ENCODE measurements around the gene C1QTNF12. TPM values are rescaled to one million over a fixed set of nuclear protein-coding genes. Genes with fewer than 3 reads are reported as not detected.

The C1QTNF12 gene
- total RNA-seq, 4 donors from 2014 or later: 4.3 to 23.5 (median 7.1) TPM

DNA sequence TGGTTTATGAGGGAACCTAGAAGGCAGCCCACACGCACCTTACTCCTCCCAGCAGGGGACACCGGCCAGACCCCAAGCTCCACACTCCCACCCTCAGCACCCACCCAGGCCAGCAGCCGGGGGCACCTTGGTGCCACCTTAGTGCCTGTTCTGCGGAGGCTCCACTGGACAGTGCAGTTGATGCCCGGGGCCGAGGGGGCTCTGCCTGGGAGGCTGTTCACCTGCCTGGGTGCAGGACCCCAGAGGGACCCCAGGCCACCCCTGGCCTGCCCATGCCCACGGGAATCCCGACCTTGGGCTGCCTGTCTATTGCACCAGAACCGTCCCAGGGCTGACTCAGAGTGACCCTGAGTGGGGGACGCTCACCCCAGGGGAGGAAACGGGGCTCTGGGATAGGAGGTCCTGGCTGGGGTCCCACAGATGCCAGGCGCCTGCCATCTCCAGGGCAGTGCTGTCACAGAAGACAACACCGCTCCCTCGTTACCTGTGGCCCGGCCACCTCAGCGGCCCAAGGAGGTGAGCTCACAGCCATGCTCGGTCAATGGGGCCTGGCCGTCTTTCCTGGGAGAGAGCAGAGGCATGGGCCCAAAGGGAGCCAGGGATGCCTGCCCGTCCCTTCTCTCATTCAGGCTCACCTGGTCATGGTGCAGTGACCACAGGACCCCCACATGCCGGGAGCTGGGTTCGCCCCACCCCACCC is 34.4 kb upstream of the C1QTNF12 start:
- Histone ChIP-seq H3K36me3 (no peaks in the 10 kb centered on the region), H3K27ac (no peak overlapping the region), H3K4me3 (no peak overlapping the region), H3K27me3 (peaks cover 15% of the 10 kb centered on the region), H3K9me3 (no peaks in the 10 kb centered on the region), H3K4me1 (peaks cover 12% of the 10 kb centered on the region)
- TF ChIP-seq EP300 (IDR thresholded peaks at IDR 0.05): no peak
- no peak for TF ChIP-seq POLR2AphosphoS5 (IDR thresholded peaks at IDR 0.05)
- TF ChIP-seq, protein P1, sequence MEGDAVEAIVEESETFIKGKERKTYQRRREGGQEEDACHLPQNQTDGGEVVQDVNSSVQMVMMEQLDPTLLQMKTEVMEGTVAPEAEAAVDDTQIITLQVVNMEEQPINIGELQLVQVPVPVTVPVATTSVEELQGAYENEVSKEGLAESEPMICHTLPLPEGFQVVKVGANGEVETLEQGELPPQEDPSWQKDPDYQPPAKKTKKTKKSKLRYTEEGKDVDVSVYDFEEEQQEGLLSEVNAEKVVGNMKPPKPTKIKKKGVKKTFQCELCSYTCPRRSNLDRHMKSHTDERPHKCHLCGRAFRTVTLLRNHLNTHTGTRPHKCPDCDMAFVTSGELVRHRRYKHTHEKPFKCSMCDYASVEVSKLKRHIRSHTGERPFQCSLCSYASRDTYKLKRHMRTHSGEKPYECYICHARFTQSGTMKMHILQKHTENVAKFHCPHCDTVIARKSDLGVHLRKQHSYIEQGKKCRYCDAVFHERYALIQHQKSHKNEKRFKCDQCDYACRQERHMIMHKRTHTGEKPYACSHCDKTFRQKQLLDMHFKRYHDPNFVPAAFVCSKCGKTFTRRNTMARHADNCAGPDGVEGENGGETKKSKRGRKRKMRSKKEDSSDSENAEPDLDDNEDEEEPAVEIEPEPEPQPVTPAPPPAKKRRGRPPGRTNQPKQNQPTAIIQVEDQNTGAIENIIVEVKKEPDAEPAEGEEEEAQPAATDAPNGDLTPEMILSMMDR (IDR thresholded peaks at IDR 0.05): no peak
- TF ChIP-seq POLR2A (IDR thresholded peaks at IDR 0.05): no peak
- 87% methylated on average over 15 of the region's 21 CpGs for WGBS
- no peak for DNase-seq (ENCODE audit: low spot score in 2 of 2)

DNA sequence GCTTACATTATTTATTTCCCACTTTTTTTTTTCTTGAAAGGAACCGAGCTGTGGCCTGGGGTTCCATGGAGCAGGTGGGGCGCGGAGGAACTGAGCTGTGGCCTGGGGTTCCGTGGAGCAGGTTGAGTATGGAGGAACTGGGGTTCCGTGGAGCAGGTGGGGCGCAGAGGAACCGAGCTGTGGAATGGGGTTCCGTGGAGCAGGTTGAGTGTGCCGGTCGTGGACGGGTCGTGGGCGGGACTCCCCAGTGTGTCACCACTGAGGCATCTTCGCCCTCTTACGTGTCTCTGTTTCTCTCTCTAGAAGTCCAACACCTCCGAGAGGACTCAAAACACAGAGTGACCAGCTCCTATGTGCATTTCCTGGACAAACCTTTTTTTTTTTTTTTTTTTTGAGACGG is 32.5 kb upstream of the C1QTNF12 start:
- no peak overlapping the region for H3K4me3 ChIP-seq
- TF ChIP-seq, protein P1 (IDR thresholded peaks at IDR 0.05): no peak
- no peak for TF ChIP-seq POLR2A (IDR thresholded peaks at IDR 0.05)
- TF ChIP-seq EP300 (IDR thresholded peaks at IDR 0.05): no peak
- no peak for TF ChIP-seq POLR2AphosphoS5 (IDR thresholded peaks at IDR 0.05)
- no peaks in the 10 kb centered on the region for H3K9me3 ChIP-seq
- WGBS: 91% methylated on average over 17 of the region's 17 CpGs
- no peaks in the 10 kb centered on the region for H3K27me3 ChIP-seq
- no peak overlapping the region for H3K27ac ChIP-seq
- DNase-seq (ENCODE audit: low spot score in 2 of 2): no peak
- no peaks in the 10 kb centered on the region for H3K36me3 ChIP-seq
- H3K4me1 ChIP-seq: peaks cover 22% of the 10 kb centered on the region

DNA sequence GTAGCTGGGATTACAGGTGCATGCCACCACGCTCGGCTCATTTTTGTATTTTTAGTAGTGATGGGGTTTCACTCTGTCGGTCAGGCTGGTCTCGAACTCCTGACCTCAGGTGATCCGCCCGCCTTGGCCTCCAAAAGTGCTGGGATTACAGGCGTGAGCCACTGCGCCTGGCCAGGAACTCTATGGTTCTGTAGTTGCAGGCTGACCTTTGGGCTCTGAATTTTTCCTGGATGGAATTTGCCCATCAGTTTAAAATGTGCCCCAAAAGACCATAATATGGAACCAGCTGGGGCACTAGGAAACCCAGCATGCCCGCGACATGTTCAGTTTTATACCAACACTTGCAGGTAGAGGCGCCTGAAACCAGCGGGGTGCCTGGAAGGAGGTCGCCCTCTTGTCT is 32.1 kb upstream of the C1QTNF12 start:
- no peak for TF ChIP-seq EP300 (IDR thresholded peaks at IDR 0.05)
- TF ChIP-seq, protein P1 (IDR thresholded peaks at IDR 0.05): no peak
- no peak for TF ChIP-seq POLR2A (IDR thresholded peaks at IDR 0.05)
- no peak for TF ChIP-seq POLR2AphosphoS5 (IDR thresholded peaks at IDR 0.05)

DNA sequence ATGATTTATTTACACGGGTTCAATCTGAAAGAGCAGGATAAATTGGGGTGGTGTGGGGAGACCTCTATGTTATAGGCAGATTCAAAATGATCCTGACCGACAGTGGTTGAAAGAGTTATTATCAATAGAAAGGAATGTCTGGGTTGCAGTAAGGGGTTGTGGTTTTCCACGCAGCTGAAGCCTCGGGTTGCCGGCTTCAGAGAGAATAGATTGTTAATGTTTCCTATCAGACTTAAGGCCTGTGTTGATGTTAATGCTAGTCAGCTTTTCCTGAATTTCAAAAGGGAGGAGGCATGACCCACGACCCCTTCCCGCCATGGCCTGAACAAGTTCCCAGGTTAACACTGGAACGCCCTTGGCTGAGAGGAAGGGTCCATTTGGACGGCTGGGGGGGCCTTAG is 29.3 kb upstream of the C1QTNF12 start:
- no peak for DNase-seq (ENCODE audit: low spot score in 2 of 2)
- Histone ChIP-seq H3K27me3 (no peaks in the 10 kb centered on the region), H3K36me3 (no peaks in the 10 kb centered on the region), H3K27ac (no peak overlapping the region), H3K9me3 (no peaks in the 10 kb centered on the region), H3K4me3 (no peak overlapping the region), H3K4me1 (peaks cover 32% of the 10 kb centered on the region)
- no peak for TF ChIP-seq POLR2AphosphoS5 (IDR thresholded peaks at IDR 0.05)
- no peak for TF ChIP-seq EP300 (IDR thresholded peaks at IDR 0.05)
- TF ChIP-seq POLR2A (IDR thresholded peaks at IDR 0.05): no peak
- TF ChIP-seq, protein P1 (IDR thresholded peaks at IDR 0.05): no peak
- WGBS: 64% methylated on average over 9 of the region's 9 CpGs

More for the DNA sequence above, 32.1 kb upstream of the C1QTNF12 start:
- WGBS: 95% methylated on average over 13 of the region's 13 CpGs
- Histone ChIP-seq H3K4me1 (peaks cover 21% of the 10 kb centered on the region), H3K27me3 (no peaks in the 10 kb centered on the region), H3K36me3 (no peaks in the 10 kb centered on the region), H3K9me3 (no peaks in the 10 kb centered on the region), H3K27ac (no peak overlapping the region), H3K4me3 (no peak overlapping the region)
- DNase-seq (ENCODE audit: low spot score in 2 of 2): no peak

DNA sequence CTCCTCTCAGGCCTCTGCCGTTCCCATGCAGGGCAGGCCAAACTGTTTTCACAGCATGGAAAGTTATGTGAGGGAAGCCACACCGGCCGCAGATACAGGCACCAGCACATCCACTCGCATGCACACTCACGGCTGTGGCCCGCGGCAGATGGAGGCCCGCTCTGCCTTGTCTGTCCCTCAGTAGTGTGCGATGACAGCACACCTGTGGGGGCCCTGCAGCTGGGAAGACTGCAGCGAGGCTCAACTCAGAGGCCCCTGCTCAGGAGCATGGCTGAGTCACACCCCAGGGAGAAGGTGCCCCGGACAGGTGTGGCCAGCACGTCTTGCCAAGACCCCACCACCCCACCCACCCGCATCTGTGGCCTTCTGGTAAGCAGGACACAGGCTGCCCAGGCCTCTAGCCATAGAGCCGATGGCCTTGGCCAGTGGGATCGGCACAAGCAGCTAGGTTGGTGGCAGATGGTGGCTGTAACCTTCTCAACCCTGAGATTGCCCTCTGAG is 28.5 kb upstream of the C1QTNF12 start:
- DNase-seq (ENCODE audit: low spot score in 2 of 2): peak in 1 of 2 donors; percentile 64
- Histone ChIP-seq H3K27ac (no peak overlapping the region), H3K36me3 (no peaks in the 10 kb centered on the region), H3K4me1 (peaks cover 41% of the 10 kb centered on the region), H3K4me3 (no peak overlapping the region), H3K9me3 (no peaks in the 10 kb centered on the region), H3K27me3 (no peaks in the 10 kb centered on the region)
- TF ChIP-seq POLR2AphosphoS5 (IDR thresholded peaks at IDR 0.05) (no peak), EP300 (IDR thresholded peaks at IDR 0.05) (no peak), POLR2A (IDR thresholded peaks at IDR 0.05) (no peak)
- TF ChIP-seq, protein P1 (IDR thresholded peaks at IDR 0.05): no peak
- WGBS: 51% methylated on average over 4 of the region's 15 CpGs

Data from suprapubic skin (tissue), 4 donors.